Fibroblast of skin of left biceps (primary cell): ENCODE measurements around the gene FBXW11.
"Not testable (repeated sequence)": the region's sequence is repeated elsewhere in the genome, so short reads cannot be mapped to it uniquely, and the experiment has no call there.

Experiments
- DNase-seq, 2 experiments: peaks; one replicate each; pipeline ENCODE4 v3.0.0-alpha.2; 2013; ENCODE audit warnings: low read depth in 2 of 2

The FBXW11 gene

DNA sequence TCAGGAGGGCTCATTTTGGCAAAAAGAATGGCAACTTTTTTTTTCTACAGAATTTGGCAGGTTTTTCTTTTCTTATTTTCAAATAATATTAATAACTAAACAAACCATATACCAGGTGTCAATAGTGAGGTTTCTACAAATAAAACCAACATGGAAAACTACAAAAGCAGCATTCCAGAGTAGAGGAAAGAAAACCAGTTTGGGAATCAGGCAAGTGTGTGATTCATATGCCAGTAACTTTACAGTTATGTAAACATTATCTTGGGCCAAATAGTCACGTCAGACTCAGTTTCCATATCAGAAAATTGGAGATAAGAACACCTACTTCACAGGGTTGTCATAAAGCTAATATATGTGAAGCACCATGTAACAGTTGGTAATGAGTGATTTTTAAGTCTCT lies 51.7 kb downstream of the FBXW11 start:
- no peak for DNase-seq

GRCh38 chr5:171953860-171954701 lies 52.4 kb downstream of the FBXW11 start:
- peak; percentile 43 to 52 for DNase-seq

DNA sequence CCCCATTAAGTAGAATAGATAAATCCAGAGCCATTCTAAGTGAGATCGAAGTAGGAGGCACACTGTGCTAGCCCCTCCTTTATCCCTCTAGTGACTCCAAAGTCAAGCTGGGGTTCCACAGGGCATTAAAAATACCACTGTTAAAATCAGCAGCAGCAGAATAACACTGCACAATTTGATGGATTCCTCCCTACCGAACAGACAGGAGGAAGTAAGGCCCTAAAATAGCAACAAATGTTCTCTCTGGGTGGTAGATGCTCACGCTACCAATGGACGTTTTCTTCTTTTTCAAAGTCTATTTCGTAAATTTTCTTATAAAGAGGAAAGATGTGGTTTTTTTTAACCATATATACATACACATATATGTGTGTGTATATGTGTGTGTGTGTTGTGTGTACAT lies 54.4 kb downstream of the FBXW11 start:
- no peak for DNase-seq

DNA sequence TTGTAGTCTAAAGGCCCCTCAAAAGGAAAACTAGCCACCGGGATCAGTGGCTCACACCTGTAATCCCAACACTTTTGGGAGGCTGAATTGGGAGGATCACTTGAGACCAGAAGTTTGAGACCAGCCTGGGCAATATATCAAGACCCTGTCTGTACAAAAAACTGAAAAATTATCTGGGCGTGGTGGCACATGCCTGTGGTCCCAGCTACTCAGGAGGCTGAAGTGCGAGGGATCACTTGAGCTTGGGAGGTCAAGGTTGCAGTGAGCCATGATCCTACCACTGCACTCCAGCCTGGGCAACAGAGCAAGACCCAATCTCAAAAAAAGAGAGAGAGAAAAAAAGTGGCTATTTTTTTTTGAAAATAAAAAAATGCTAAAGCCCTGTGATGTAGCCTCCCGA lies 55.2 kb downstream of the FBXW11 start:
- DNase-seq = no peak

GRCh38 chr5:171946000-171946781 lies 60.2 kb downstream of the FBXW11 start:
- DNase-seq = no peak

DNA sequence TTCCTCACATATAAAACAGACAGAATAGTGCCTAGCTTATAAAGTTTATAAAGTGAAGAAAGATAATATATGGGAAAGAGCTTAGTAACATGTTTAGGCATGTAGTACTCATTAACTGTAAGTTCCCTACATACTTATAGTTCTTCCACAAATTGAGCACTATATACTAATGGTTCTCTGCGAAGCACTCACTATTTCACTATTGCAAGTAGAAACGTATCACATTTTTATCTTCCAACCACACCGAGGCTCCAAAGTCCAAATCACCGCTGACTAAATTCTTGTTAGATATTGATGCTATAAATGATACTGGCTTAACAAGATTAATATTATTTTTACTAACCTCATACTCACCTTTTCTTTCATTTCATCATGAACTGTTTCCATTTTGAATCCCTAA lies 61.0 kb downstream of the FBXW11 start:
- no peak for DNase-seq

DNA sequence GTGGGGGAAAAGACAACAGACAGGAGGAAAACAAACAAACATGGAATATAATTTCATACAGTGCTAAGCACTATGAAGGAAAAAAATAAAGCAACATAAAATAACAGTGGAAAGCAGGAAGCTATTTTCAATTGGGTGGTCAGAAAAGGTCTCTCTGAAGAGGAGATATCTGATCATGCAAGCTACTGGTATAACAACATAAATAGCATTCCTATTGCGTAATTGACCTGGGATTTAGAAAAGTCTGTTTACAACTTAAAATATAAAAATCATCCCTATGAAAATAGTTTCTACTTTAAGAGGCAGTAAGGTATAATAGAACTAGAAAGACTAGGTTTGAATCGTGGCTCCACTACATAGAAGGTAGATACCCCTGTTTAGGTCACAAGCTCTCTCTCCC lies 61.4 kb downstream of the FBXW11 start:
- DNase-seq = no peak

- not testable (repeated sequence) for DNase-seq
Measured at GRCh38 chr5:171942112-171942516, 64.3 kb downstream of the FBXW11 start.

DNA sequence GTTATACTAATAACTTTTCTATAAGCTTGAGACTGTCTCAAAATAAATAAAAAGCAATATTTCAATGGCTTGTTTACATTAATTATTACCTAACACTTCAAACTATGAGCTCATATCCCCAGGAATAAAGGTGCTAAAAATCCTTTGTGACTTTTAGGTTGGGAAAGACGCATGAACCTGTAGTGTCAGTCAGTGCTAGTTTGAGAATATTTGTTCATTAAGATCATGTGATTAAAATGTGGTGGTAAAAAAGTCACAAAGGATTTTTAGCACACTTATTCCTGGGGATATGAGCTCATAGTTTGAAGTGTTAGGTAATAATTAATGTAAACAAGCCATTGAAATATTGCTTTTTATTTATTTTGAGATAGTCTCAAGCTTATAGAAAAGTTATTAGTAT lies 64.8 kb downstream of the FBXW11 start:
- not testable (repeated sequence) for DNase-seq

GRCh38 chr5:171941275-171941674 lies 65.2 kb downstream of the FBXW11 start:
- DNase-seq = not testable (repeated sequence)

- no peak for DNase-seq
Measured at GRCh38 chr5:171939951-171940350, 66.5 kb downstream of the FBXW11 start.

- no peak for DNase-seq
Measured at GRCh38 chr5:171938358-171938757, 68.1 kb downstream of the FBXW11 start.

- no peak for DNase-seq
Measured at GRCh38 chr5:171937351-171937750, 69.1 kb downstream of the FBXW11 start.

- no peak for DNase-seq
Measured at GRCh38 chr5:171934586-171934985, 71.9 kb downstream of the FBXW11 start.

GRCh38 chr5:171931163-171931562 lies 75.3 kb downstream of the FBXW11 start:
- DNase-seq = no peak

DNA sequence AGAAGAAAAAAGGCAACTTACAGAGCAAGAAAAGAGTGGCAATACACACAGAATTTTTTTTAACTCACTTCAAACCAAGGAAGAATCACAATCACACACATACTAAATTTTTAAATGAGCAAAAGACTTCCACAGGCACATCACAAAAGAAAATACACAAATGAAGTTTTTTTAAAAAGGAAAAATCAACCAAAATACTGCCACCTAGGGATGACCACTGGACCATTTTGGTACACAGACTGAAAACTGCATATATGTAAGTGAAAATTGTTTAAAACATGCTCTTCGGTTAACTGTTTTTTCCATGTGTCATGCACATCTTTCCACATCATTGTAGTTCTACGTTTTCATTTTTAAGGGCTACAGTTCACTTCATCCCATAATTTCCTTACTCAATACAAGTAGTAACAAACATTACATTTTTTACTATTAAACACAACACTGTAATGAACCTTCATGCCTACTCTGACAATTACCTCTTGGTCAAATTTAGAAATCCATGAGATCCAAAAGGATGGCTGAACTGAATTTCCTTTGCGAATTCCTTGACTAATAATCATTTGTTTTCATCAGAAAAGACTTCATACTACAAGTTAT lies 79.0 kb downstream of the FBXW11 start:
- no peak for DNase-seq

DNA sequence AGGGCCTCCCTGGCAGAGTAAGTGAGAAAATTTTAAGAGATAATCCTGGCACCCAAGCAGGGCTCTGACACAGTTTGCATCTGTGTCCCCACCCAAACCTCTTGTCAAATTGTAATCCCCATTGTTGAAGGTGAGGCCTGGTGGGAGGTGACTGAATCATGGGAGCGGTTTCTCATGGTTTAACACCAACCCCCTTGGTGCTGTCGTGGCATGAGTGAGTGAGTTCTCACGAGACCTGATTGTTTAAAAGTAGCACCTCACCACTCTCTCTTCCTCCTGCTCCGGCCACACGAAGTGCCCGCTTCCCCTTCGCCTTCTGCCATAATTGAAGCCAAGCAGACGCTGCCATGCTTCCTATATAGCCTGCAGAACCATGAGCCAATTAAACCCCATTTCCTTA lies 80.1 kb downstream of the FBXW11 start:
- DNase-seq = no peak

DNA sequence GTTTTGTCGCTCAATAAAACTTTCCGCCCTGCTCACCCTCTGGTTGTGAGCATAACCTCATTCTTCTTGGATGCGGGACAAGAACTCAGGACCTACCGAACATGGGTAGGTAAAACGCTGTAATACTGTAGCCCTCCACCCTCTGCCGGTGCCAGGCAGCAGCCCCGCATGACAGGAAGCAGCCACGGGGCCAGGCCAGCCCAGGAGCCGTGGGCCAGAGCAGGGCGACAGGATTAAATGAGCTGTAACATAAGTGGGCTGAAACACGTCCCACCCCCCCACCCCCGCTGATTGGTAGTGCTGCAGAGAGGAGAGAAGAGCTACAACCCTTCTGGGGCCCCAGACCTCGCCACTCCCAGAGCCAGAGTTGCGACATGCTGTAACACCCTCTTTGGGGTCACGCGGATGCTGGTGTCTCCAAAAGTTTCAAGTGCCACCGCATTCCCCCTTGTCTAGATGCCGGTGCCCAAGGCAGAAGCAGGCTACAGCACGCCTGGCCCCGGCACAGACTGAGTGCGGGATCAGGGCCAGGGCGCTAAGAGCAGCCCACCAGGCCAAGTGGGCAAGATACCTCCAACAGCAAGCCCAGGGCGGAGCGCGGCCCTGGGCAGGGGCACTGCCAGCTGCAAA lies 81.8 kb downstream of the FBXW11 start:
- no peak for DNase-seq

GRCh38 chr5:171920765-171921391 lies 85.6 kb downstream of the FBXW11 start:
- DNase-seq = no peak

- not testable (repeated sequence) for DNase-seq
Measured at GRCh38 chr5:171915700-171916099, 90.7 kb downstream of the FBXW11 start.

DNA sequence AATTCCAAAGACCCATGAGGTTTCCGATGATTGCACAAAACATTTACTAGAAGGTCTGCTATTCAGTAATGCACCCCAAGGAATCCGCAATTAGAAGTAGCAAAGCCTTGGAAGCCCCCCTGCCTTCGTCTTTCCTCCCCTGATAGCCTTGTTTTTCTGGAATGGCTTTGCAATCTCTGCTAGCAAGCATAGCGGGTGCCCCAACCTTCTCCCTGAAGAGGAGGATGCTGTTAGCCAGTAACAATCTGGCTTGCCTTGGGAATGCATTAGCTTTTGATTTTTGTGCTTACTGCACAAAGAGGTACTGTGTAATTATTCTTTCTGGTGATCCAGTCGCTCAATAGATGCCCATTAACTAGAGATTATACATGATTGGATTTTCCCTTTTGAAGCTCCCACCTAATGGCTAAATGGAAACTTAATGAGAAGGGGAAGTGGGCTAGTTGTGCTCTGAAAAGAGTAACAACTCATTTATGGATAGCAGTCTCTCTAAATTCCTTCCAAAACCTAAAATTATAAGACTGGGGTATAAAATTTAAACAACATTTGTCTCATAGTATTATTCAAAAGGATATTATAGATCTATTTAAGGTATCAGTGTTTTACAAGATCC lies 91.6 kb downstream of the FBXW11 start:
- DNase-seq = no peak
